NCI-H446 (cell line): ENCODE results near the gene JADE2.

Source experiments
- DNase-seq, 2 experiments: peaks; one replicate each; lab custom pipeline; 2025; lab: John Stamatoyannopoulos, UW

Gene JADE2

DNA sequence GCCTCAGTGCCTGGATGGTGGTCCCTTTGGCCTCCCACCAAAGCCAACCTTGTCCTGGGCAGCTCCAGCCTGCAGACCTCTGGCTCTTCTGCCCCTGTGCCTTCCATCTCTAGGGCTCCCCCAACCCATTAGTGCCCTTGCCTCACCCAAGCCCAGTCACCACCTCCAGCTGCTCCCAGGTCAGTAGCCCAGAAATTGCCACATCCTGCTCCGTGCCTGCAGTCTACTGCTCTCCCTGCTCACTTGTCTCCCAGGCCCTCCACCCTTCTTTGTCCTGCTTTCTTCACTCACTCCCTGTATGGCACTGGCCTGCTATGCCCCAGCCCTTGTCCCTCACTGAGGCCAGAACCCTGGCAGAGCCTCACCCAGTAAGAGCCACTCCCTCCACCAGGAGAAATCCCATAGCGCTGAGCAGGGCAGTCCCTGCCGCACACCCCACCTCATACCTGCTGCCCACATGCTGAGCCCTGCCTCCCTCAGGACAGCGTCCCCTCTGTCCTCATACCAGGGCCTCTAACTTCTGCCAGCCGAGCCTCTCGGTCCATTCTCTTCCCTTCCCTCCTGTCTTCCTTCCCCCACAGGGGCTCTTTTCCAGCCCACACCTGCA lies 44.4 kb downstream of the JADE2 start:
- no peak for DNase-seq

DNA sequence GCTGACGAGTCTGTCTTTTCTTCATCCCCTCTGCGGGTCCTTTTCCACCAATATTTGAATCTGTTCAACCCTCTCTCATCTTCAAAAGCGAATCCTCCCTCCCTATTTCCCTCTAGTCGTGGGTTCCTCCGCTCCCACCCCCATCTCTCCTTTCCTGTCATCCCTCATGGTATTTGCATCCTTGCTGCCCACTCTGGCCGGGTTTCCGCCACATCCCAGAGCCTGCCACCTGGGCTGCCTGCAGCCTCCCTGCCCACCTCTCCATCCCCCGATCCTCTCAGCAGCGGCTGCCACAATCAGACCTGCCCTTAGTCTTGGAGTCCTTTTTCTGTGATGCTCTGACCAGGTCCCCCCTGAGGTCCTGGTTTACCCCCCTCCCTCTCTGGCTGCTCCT lies 44.9 kb downstream of the JADE2 start:
- DNase-seq, result no peak

DNA sequence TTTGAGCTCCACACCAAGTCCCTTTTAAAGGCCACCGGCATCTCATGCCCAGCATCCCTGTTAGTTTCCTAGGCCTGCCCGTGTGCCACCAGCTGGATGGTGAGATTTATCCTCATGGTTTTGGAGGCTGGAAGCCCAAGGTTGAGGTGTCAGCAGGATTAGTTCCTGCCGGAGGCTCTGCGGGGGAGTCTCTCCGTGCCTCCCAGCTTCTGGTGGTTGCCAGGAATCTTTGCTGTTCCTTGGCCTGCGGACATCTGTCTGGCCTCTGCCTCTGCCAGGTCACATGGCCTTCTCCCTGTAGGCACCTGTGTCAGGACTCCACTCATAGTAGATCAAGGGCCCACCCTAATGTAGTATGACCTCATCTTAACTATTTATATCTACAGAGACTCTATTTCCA lies 45.4 kb downstream of the JADE2 start:
- DNase-seq, result no peak

DNA sequence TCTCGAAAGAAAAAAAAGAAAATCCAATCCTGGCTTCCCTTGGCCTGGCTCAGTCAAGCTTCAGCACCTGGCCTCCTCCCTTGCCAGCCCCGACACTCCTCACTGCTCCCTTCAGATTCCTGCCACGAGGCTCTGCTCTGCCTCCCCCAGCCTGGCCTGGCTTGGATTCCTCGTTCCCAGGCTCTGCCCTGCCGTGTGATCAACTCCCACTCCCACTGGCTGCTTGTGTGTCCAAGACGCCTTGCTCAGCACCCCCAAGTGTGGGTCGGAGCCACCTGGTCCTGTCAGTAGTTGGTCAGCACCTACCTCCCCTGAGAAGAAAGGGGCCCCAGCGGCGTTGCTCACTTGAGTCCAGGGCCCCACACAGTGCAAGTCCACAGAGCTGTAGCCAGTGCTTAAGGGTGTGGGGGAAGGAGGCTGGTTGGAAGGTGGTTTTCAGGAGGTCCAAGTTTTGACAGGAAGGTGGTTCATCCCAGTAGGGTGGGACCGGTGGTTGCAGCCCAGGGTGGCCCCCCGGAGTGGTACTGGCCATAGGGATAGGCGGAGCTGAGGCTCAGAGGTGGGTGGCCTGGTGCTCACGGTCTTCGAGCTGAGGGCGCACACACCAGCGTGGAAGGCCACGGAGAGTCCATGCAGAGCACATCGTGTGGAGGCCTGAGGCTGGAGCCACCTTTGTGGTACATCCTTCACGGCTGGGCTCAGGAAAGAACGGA lies 46.4 kb downstream of the JADE2 start:
- DNase-seq, result no peak

DNA sequence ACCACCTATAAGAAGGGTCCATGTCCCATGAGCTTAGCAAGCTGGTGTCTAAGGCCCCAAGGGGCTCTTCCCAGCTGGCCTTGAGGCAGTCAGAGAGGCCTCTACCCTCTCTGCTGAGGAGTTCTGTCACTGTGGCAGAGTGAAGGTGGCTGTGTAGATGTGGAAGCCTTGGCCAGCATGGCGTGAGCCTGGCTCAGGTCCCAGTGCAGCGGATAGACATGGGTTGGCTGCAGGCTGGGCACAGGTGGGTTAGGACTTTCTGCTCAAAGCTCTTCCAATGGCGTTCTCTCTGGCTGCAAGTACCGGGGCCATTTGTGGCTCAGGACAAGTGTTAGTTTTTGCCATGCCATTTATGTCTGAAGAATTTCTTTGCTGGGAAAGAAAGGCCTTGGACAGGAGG lies 47.3 kb downstream of the JADE2 start:
- no peak for DNase-seq

DNA sequence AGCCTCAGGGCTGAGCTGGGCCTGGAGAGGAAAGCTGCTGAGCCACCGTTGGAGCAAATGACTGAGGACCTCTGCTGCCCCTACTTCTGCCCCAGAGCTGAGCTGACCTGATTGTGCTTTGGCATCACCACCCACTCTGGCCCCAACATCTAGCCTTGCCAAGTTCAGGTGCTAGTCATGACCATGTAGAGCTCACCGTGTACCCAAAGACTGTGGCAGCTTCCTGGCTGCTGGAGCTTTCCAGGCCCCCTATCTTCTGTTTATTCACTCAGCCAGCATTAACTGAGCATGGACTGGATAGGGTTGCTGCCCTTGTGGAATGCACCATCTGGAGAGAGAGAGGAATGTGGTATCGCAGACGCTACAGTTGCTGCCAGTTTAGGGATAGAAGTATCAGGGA lies 49.1 kb downstream of the JADE2 start:
- no peak for DNase-seq

DNA sequence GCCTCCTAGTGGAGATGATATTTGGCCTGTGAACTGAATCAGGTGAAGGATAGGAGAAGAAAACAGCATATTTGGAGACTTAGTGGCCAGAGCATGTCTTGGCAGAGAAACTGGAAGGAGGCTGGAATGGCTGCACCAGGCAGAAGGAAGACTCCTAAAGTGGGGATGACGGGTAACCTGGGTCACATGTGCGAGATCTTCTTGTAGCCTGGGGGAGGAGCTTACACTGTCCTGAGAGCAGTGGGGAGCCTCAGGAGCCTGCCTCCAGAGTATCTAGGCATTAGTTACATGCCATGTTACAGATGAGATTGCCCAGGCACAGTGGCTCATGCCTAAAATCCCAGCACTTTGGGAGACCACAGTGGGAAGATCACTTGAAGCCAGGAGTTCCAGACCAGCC lies 49.8 kb downstream of the JADE2 start:
- DNase-seq, result no peak

DNA sequence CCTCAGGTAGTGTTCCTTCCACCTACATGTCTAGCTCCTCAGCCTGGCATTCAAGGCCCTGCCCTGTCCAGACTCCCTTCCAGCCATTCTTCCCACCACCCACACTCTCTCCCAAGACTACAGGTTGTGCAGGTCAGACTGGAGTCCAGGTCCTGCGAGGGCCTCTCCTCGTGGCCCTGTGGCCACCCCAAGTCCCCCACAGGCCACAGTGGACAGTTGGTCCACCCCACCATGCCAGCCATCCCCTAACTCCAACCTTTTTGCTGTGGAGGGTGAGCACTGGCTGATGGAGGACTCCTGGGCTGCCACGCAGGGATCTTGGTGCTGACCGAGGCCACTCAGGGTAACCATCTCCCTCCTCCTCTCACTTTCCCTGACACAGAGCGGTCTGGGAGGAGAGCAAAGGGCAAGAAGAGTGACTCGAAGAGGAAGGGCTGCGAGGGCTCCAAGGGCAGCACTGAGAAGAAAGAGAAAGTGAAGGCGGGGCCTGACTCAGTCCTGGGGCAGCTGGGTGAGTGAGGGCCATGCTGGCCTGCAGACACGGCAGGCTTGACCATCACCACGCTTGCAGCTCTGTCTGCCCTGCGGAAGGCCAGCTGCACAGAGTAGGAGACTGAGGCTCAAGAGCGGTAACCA lies 51.0 kb downstream of the JADE2 start:
- DNase-seq, result no peak

DNA sequence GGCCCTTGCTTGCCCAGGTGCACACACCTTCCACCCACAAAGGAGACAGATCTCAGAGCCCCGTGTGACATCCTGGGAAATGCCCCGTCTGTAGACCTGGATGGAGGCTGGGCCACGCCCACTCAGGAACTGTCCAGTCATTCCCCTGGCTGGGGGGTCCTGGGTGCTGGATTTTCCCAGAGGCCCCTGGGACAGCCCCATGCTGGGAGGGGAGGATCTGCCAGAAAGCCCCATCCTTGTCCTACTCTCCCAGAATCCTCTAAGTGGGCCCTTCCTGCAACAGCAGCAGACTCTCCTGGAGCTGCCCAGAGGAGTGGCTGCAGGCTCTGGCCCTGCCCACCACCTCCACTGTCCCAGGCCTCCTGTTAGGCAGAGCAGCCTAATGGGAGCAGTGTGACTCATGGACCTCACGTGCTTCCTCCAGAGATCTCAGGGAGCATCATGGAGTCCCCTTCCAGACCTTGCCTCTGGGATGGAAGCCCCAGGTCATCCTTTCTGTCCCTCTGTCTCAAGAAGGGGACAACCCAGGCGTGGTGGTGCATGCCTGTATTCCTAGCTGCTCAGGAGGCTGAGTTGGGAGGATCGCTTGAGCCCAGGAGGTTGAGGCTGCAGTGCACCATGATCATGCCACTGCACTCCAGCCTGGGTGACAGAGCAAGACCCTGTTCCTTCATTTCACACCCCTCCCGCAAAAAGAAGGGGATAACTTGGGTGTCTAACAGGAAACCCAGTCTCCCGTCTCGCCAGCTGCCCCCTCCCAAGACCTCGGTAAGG lies 51.7 kb downstream of the JADE2 start:
- DNase-seq, result no peak

DNA sequence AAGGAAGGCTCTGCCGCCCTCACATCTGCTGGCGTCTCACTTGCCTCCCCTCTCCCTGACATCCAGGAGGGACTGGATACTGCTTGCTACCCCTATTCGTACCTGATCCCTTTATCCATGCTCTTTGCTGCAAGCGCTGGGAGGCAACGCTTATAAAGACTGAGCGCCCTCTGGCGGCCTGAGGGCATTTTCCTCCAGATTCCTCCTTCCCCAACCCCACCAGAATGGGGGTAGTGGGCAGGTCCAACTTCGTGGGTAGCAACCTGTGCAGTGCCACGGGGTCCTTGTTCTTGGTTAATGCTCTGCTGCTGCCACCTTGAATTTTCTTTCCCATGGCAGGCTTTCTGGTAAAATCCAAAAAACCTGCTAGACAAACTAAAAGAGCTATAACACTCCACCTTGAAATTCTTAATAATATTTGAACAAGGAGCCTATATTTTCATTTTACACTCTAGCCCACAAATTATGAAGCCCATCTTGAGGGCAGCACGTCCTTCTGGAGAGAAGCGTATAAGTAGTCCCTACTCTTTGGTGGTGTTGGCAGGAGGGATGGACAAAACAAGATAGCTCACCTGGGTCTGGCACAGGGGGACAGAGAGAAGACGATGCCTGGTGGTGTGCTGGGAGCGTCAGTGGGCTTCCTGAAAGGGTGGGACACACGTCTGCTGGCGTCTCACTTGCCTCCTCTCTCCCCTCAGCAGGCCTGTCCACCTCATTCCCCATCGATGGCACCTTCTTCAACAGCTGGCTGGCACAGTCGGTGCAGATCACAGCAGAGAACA lies 52.5 kb downstream of the JADE2 start:
- DNase-seq, result peak; percentile 79 to 81

DNA sequence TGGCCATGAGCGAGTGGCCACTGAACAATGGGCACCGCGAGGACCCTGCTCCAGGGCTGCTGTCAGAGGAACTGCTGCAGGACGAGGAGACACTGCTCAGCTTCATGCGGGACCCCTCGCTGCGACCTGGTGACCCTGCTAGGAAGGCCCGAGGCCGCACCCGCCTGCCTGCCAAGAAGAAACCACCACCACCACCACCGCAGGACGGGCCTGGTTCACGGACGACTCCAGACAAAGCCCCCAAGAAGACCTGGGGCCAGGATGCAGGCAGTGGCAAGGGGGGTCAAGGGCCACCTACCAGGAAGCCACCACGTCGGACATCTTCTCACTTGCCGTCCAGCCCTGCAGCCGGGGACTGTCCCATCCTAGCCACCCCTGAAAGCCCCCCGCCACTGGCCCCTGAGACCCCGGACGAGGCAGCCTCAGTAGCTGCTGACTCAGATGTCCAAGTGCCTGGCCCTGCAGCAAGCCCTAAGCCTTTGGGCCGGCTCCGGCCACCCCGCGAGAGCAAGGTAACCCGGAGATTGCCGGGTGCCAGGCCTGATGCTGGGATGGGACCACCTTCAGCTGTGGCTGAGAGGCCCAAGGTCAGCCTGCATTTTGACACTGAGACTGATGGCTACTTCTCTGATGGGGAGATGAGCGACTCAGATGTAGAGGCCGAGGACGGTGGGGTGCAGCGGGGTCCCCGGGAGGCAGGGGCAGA lies 53.3 kb downstream of the JADE2 start:
- DNase-seq, result no peak

DNA sequence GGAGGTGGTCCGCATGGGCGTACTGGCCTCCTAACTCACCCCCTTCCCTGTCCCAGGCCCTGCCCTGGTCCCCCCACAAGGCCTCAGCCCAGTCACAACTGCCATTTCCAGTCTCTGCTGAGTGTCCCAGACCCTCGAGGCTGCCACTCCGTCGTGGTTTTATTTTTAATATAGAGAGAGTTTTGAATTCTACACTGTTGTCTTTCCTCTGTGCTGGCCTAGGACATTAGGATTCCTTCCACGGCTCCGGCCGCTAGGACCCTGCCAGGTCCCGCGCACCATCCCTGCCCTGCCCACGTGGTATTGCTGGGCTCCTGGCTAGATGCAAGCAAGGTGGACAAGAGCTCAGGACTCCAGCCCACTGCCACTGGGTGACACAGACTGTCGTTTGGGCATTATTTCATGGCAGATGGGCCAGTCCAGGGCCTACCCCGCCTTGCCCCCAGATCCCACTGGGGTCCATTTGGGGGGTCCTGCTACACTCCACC lies 53.9 kb downstream of the JADE2 start:
- DNase-seq, result no peak

DNA sequence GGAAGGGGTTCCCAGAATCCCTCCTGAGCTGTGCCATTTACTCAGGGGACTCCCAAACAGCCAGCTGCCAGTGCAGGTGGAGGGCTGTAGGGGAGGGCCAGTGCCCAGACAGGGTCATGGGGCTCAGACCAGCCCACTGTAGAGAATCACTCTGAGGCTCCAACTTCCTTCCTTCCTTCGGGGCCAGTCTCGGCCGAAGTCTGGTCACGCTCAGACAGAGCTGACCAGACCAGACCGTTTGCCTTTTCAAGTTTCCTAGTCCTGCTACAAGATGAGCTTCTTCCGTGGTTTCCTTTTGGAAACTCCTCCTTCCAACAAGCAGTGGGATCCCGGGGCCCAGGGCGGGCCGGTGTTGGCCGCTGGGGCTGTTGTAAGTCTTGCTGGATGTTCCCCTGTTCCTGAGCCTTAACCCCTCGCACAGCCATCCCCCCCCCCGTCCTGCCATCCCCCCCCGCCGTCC lies 54.6 kb downstream of the JADE2 start:
- DNase-seq, result no peak

DNA sequence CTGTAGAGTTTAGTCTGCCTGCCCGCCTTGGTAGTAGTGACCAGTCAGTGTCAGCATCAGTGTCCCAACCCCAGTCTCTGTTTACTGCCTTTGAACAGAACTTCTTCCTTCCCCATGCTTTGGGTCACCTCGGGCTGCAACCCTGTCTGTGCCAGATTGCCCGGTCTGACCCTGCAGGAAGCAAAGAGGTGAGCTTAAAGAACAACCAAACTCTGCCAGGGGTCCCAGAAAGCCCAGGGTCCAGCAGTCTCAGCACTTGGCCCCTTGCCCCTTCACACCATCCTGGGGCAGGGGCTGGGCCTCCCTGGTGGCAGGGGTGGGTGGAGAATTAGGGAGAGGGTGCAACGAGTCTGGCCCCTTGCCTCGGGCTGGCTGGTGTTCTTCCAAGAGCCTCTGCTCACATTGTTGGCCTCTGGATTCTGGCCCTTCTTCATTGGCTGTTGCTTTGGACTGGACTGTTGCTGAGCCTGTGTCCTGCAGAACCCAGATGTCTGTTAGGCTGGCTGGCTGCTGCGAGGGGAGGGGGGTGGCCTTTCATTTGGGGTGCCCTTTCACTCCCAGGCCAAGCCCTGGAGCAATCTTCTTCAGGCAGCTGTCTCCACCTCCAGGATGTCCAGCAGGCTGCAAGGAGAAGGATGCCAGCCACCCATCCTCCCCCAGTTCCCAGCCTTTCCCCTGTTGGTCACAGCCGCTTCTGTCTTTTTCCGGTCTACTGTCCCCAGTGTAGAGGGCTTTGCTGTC lies 55.9 kb downstream of the JADE2 start:
- no peak for DNase-seq

DNA sequence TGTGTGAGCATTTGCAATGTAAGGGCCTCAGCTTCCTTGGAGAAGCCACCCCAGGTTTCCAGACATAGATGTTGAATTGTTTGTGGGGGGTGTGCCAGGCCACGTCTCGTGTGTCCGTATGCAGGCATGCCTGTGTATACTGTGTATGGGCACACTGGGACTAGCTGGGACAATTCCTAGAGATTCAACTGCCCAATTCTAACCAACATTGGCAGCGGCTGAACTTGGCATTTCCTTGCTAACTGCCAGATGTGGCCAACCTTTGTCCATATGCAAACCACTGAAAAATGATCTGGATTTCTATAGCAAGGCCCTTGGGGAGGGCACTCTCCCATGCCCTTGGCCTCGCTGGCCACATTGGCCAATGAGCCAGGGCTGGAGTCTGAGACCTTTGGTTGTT lies 56.8 kb downstream of the JADE2 start:
- DNase-seq, result no peak

DNA sequence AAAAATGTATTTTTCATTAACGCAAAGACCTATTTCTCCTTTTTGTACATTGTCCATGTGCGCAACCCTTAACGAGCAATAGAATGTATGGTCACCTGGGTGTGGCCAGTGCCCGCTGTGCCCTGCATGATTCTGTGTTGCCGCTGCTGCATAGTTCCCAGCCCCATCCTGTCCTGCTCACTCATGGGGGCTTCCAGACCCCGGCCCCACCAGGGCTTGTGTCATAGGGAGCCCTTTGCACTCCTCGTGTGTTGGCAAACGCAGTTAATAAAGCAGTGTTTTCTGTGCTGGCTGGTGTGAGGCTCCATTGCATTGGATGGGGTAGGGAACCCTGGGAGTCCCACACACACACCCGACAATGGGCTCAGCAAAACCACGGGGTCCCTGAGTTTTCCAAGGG lies 57.5 kb downstream of the JADE2 start:
- no peak for DNase-seq

DNA sequence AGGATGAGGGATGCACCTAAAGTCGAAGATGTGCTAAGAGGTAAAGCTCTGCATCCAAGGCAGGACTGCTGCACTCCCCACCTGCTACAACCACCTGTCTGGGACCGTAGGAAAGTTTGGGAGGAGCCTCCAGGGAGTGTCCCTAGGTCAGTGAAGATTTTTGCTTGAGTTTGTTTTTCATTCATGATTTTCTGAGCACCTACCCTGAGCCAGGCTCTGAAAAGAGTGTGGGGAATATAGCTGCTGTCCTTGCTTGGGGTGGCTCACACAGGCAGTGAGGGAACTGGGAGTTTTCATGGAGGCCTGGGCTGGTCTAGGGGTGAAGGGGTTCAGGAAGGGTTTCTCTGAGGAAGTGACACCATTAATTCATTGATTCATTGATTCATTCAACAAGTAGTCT lies 58.3 kb downstream of the JADE2 start:
- no peak for DNase-seq

DNA sequence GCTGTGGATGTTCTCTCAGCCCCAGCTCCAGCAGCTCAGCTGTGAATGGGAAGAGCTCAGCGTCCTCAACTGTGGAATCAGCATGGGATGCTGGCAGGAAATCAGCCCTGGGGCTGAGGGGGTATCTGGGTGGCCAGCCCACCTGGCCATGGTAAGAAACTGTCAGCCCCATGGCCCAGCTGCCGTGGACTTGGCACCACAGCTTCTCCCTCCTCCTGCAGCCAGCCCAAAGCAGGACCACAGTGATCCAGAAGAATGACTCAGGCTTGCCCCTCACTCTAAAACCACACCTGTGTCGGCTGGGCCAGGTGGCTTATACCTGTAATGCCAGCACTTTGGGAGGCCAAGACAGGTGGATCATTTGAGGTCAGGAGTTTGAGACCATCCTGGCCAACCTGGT lies 59.2 kb downstream of the JADE2 start:
- no peak for DNase-seq

DNA sequence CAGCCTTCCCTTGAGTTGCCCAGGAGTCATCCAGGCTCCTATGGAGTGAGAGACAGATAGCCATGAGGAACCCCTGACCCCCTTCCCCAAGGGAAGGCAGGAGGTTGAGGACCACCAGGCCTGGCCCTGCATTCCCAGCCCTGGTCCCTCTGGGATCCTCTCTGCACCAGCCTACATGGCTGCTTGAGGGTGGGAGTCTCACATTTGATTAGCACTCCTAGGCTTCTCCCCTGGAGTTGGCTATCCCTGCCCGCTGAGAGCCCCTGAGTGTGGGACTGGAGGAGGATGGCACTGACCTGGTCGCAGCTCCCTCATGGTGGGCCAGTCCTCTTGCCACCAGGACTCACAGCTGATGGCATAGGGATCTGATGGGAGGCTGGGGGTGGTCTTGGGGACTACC lies 60.5 kb downstream of the JADE2 start:
- no peak for DNase-seq

DNA sequence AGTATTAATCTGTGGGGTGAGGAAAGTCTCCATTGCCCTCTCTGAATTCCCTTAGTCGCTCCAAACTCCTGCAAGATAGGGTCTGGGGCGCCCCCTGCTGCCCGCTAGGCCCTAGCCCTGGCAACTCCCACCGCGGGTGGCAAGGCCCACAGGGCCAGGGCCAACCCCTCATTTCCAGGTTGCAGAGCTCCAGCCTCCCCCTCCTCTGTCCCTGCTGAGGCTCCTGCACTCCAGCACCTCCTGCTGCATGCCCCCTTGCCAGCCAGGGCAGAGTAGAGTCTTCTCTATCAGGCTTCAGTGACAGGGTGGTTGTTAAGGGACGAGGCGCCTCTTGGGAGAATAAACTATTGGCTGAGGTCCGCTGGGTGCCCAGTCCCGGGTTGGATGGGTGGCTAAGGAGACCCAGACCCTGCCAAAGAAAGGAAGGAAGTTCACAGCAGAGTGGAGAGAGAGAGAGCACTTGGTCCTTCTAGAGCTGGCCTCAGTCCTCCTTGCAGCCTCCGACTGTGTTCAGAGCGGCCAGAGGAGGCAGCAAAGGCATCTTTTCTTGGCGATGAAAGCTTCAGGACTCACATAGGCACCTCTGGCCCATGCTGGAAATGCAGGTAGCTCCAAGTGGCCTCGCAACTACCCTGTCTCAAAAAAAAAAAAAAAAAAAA lies 61.5 kb downstream of the JADE2 start:
- DNase-seq, result peak; percentile 48 to 73
